Retinal pigment epithelial cell (primary cell): ENCODE data around the gene PRSS1.

ENCODE experiments used
- DNase-seq: peaks from one replicate; pipeline ENCODE4 v3.0.0-alpha.2; 2010; ENCODE audit warnings: low read depth
- H3K4me3 ChIP-seq: 2 replicates; pipeline ENCODE4 v1.5.1; 2011; ENCODE audit warnings: mild to moderate bottlenecking, low read length, control low read depth, moderate library complexity
- TF ChIP-seq, protein P1 (sequence below): conservative IDR thresholded peaks from 2 replicates; pipeline ENCODE4 v1.5.1; 2011; ENCODE audit warnings: low read depth, low read length, control low read depth, inconsistent platforms

Gene PRSS1

DNA sequence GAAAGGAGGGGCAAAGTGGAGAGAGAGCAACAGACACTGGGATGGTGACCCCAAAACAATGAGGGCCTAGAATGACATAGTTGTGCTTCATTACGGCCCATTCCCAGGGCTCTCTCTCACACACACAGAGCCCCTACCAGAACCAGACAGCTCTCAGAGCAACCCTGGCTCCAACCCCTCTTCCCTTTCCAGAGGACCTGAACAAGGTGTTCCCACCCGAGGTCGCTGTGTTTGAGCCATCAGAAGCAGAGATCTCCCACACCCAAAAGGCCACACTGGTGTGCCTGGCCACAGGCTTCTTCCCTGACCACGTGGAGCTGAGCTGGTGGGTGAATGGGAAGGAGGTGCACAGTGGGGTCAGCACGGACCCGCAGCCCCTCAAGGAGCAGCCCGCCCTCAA is 42.2 kb downstream of the PRSS1 start:
- no peak overlapping the region for H3K4me3 ChIP-seq
- DNase-seq = no peak
- TF ChIP-seq, protein P1, sequence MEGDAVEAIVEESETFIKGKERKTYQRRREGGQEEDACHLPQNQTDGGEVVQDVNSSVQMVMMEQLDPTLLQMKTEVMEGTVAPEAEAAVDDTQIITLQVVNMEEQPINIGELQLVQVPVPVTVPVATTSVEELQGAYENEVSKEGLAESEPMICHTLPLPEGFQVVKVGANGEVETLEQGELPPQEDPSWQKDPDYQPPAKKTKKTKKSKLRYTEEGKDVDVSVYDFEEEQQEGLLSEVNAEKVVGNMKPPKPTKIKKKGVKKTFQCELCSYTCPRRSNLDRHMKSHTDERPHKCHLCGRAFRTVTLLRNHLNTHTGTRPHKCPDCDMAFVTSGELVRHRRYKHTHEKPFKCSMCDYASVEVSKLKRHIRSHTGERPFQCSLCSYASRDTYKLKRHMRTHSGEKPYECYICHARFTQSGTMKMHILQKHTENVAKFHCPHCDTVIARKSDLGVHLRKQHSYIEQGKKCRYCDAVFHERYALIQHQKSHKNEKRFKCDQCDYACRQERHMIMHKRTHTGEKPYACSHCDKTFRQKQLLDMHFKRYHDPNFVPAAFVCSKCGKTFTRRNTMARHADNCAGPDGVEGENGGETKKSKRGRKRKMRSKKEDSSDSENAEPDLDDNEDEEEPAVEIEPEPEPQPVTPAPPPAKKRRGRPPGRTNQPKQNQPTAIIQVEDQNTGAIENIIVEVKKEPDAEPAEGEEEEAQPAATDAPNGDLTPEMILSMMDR = no peak

DNA sequence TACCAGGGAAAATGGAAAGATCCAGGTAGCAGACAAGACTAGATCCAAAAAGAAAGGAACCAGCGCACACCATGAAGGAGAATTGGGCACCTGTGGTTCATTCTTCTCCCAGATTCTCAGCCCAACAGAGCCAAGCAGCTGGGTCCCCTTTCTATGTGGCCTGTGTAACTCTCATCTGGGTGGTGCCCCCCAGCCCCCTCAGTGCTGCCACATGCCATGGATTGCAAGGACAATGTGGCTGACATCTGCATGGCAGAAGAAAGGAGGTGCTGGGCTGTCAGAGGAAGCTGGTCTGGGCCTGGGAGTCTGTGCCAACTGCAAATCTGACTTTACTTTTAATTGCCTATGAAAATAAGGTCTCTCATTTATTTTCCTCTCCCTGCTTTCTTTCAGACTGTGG is 42.9 kb downstream of the PRSS1 start:
- DNase-seq = no peak
- H3K4me3 ChIP-seq = no peak overlapping the region
- TF ChIP-seq, protein P1 = no peak

DNA sequence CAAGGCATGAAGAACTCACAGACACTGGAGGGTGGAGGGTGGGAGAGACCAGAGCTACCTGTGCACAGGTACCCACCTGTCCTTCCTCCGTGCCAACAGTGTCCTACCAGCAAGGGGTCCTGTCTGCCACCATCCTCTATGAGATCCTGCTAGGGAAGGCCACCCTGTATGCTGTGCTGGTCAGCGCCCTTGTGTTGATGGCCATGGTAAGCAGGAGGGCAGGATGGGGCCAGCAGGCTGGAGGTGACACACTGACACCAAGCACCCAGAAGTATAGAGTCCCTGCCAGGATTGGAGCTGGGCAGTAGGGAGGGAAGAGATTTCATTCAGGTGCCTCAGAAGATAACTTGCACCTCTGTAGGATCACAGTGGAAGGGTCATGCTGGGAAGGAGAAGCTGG is 43.3 kb downstream of the PRSS1 start:
- TF ChIP-seq, protein P1 = no peak
- no peak for DNase-seq
- H3K4me3 ChIP-seq = no peak overlapping the region

DNA sequence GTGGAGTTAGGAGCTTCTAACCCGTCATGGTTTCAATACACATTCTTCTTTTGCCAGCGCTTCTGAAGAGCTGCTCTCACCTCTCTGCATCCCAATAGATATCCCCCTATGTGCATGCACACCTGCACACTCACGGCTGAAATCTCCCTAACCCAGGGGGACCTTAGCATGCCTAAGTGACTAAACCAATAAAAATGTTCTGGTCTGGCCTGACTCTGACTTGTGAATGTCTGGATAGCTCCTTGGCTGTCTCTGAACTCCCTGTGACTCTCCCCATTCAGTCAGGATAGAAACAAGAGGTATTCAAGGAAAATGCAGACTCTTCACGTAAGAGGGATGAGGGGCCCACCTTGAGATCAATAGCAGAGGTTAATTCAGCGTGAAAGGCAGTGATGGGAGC is 43.9 kb downstream of the PRSS1 start:
- H3K4me3 ChIP-seq = no peak overlapping the region
- TF ChIP-seq, protein P1 = no peak
- no peak for DNase-seq

DNA sequence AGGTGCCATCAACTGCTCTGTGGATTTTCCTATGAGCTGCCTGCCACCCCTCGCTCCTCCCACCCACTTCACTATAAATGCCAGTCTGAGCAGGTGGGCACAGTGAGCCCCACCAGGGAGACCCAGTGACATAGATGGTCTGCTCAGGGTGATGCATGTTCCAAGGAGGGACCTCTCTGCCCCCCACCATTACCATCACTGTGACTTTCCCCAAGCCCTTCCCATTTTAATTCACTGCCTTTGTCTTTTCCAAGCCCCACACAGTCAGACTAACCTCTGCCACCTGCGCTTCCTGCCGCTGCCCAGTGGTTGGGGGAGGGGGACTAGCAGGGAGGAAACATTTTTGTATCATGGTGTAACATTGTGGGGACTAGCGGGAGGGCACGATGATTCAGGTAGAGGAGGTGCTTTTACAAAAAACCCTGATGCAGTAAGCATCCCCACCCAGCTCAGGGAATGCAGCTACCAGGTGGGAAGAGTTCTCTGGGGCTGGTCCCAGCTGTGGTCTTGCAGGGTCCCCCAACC is 46.1 kb downstream of the PRSS1 start:
- H3K4me3 ChIP-seq = no peak overlapping the region
- DNase-seq = no peak
- TF ChIP-seq, protein P1 = no peak

DNA sequence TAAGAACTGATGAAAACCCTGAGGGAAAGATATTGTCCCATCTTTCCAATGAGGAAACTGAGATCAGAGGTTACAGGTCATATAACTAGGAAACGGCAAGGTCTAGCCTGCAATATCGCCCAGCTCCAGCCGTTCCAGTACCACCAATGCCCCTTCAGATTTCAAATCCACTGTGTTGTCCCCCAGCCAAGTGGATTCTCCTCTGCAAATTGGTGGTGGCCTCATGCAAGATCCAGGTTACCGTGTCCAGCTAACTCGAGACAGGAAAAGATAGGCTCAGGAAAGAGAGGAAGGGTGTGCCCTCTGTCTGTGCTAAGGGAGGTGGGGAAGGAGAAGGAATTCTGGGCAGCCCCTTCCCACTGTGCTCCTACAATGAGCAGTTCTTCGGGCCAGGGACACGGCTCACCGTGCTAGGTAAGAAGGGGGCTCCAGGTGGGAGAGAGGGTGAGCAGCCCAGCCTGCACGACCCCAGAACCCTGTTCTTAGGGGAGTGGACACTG is 46.8 kb downstream of the PRSS1 start:
- TF ChIP-seq, protein P1 = no peak
- no peak overlapping the region for H3K4me3 ChIP-seq
- DNase-seq = no peak
